GM18498 (cell line): Measurements from ENCODE around the gene UBA7.
"Not testable (repeated sequence)": the region's sequence is repeated elsewhere in the genome, so short reads cannot be mapped to it uniquely, and the experiment has no call there.

ENCODE experiments used
- ATAC-seq: cut with Tn5 transposase; IDR thresholded peaks from one replicate; pipeline ENCODE4 v1.9.1; 2021; ENCODE audit warnings: mild to moderate bottlenecking, moderate library complexity; ENCODE audit not compliant: unreplicated experiment

The UBA7 gene

DNA sequence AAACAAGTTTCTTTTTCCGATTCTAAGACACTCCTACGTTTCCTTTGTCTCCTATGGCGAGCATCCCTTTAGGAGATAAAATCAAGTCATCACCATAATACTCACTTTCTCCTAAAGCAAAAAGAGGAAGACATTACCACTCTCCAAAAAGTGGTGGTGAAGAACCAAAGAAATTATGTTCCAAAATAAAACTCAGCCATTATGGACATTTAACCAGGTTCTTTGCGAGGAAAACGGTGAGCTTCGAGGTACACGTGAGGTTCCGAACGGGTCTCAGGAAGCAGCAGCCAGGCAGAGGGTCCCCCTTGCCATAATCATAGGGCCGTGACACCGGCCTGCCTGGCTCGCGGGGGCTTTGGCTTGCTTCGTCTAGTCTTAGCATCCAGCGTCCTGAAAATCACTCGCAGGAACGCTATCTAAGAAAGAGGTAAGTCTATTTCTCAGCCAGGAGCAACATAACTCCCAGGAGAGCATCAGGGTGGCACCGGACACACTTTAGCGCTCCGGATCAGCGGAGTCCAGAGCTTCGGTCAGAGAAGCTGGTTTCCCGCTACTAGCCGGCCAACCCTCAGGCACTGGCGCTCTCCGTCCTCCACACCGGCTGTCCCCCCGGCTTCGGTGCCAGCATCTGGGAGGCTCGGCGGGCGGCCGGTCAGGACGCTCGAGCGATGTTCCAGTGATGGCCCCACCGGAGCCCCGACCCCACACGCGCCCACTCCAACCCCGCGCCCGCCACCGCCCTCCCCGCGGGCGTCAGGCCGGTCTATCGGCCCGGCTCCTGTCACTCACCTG is 28.0 kb downstream of the UBA7 start:
- ATAC-seq: peak; percentile 56

DNA sequence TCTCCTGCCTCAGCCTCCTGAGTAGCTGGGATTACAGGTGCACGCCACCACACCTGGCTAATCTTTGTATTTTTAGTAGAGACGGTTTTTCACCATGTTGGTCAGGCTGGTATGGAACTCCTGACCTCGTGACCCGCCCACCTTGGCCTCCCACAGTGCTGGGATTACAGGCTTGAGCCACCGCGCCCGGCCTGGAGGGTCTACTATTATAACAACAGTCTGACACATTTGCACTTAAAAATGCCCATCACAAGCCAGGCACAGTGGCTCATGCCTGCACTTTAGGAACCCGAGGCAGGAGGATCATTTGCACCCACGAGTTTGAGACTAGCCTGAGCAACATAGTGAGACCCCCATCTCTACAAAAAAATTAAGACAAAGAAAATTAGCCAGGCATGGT is 31.5 kb downstream of the UBA7 start:
- not testable (repeated sequence) for ATAC-seq

GRCh38 chr3:49781415-49782199 is 32.1 kb downstream of the UBA7 start:
- ATAC-seq: no peak

- ATAC-seq: not testable (repeated sequence)
Observed at GRCh38 chr3:49780975-49781365, 32.8 kb downstream of the UBA7 start.

GRCh38 chr3:49780080-49780974 is 33.4 kb downstream of the UBA7 start:
- no peak for ATAC-seq

- no peak for ATAC-seq
Observed at GRCh38 chr3:49779358-49780079, 34.2 kb downstream of the UBA7 start.

DNA sequence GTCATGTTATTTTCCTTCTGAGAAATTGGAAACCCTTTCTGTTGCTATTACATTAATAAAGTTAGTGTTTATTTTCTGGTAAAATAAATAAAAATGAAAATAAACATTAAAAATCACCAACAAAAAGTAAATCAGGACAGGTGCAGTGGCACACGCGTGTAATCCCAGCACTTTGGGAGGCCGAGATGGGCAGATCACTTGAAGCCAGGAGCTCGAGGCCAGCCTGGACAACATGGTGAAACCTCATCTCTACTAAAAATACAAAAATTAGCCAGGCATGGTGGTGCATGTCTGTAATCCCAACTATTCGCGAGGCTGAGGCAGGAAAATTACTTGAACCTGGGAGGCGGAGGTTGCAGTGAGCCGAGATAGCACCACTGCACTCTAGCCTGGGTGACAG is 37.7 kb downstream of the UBA7 start:
- ATAC-seq: not testable (repeated sequence)

DNA sequence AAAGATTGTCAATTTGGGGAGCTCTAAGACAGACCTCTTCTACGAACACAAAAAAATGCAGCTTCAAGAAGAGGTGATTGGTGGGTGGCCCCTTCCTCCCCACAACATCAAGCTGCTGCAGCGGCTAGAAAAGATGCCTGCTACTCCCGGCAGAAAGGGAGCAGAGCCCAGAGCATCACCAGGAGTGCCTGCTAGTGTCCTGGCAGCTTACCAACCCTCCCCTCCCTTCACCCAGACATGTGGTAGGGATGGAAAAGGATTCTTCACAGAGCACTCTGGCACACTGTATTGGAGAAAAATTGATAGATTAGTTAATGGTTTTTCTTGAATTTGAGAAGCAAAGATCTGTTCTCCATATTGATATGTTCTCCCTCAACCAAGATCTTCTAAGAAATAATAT is 38.2 kb downstream of the UBA7 start:
- ATAC-seq: no peak

- ATAC-seq: no peak
Observed at GRCh38 chr3:49772703-49773102, 41.0 kb downstream of the UBA7 start.

GRCh38 chr3:49771340-49771938 is 42.3 kb downstream of the UBA7 start:
- no peak for ATAC-seq

- ATAC-seq: no peak
Observed at GRCh38 chr3:49769926-49770325, 43.8 kb downstream of the UBA7 start.

GRCh38 chr3:49769286-49769915 is 44.4 kb downstream of the UBA7 start:
- ATAC-seq: no peak

DNA sequence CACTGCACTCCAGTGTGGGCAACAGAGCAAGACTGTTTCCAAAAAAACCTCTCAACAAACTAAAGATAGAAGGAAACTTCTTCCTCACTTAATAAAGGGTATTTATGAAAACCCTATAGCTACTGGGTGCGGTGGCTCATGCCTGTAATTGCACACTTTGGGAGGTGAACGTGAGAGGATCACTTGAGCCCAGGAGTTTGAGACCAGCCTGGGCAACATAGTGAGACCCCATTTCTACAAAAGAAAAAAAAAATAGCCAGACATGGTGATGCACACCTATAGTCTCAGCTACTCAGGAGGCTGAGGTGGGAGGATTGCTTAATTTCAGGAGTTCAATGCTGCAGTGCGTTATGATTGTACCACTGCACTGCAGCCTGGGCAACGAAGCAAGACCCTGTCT is 49.8 kb downstream of the UBA7 start:
- no peak for ATAC-seq

- no peak for ATAC-seq
Observed at GRCh38 chr3:49761661-49762060, 52.1 kb downstream of the UBA7 start.

DNA sequence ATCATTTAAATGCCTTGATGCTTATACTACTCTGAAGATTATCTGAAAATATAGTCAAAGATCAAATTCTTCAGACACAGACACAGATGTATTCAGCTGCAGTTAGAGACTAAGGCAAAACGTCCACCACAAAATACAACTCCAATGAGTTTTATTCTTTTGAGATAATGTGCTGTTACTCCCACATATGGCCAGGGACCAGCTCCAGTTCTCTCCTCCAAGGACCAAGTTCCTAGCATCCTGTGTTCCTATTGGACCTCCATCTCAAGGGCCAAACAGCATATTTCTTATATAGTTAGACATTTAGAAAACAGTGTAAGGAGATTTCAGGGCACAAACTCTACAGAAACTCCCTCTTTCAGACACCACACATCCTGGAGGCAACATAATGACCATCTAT is 54.5 kb downstream of the UBA7 start:
- no peak for ATAC-seq

GRCh38 chr3:49757197-49757596 is 56.6 kb downstream of the UBA7 start:
- ATAC-seq: no peak

- no peak for ATAC-seq
Observed at GRCh38 chr3:49756036-49756435, 57.7 kb downstream of the UBA7 start.
